ENCODE measurements around the gene MTHFD2L.

GRCh38 chr4:74305000-74305399 lies 147.1 kb downstream of the MTHFD2L start:
- TF ChIP-seq CTCF (IDR thresholded peaks at IDR 0.05; ENCODE audit: poor library complexity) (no peak), EZH2 (IDR thresholded peaks at IDR 0.05; ENCODE audit: borderline replicate concordance) (no peak)
